Cardiac fibroblast (primary cell): Measurements from ENCODE around the gene SIKE1.
"Not testable (repeated sequence)": the region's sequence is repeated elsewhere in the genome, so short reads cannot be mapped to it uniquely, and the experiment has no call there.

ENCODE experiments used
- DNase-seq, 2 donors: peaks; one replicate each; pipeline versions ENCODE4 v3.0.0 to v3.0.0-alpha.2; 2010; ENCODE audit warnings: low read depth in 2 of 2
- H3K4me3 ChIP-seq, 2 donors: replicated peaks in 1 of 2; 1 replicate in 1 of 2; 2 replicates in 1 of 2; pipeline ENCODE4 v1.5.1; 2011; ENCODE audit warnings: low read depth in 2 of 2, low read length in 2 of 2, mild to moderate bottlenecking in 2 of 2, moderate library complexity in 1 of 2
- TF ChIP-seq, protein P1 (sequence below): IDR thresholded peaks from one replicate; pipeline ENCODE4 v1.5.1; 2011; ENCODE audit warnings: low read depth, mild to moderate bottlenecking, low read length, inconsistent platforms

The SIKE1 gene

DNA sequence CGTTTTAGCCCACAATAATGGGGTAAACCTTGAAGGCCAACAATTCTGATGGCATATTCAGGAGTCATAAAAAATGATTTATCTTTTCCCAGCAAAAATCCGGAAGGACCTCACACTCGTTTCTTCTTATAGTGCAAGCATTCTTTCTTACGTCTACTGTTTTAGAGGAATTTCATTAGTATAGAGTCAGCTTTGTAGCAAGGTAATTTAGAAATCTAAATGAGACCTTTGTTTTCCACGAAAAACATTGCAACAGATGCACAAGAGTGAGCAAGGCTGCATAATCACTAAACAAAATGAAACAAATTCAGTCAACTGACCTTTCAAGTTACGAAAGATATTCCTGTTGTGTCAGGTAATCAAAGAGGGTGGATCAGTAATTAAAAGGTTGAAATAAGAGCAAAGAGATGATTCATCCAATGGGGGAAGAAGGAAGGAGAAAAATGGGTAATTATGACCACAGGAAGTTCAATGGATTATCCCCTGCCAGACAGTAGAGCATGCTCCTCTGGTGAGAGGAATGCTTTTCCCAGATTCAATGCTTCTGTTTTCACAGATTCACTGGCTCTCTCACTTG is 22.1 kb downstream of the SIKE1 start:
- TF ChIP-seq, protein P1, sequence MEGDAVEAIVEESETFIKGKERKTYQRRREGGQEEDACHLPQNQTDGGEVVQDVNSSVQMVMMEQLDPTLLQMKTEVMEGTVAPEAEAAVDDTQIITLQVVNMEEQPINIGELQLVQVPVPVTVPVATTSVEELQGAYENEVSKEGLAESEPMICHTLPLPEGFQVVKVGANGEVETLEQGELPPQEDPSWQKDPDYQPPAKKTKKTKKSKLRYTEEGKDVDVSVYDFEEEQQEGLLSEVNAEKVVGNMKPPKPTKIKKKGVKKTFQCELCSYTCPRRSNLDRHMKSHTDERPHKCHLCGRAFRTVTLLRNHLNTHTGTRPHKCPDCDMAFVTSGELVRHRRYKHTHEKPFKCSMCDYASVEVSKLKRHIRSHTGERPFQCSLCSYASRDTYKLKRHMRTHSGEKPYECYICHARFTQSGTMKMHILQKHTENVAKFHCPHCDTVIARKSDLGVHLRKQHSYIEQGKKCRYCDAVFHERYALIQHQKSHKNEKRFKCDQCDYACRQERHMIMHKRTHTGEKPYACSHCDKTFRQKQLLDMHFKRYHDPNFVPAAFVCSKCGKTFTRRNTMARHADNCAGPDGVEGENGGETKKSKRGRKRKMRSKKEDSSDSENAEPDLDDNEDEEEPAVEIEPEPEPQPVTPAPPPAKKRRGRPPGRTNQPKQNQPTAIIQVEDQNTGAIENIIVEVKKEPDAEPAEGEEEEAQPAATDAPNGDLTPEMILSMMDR = no peak
- H3K4me3 ChIP-seq = peak overlapping the region; percentile 99 to 100
- peak in 1 of 2 donors; percentile 21 for DNase-seq

DNA sequence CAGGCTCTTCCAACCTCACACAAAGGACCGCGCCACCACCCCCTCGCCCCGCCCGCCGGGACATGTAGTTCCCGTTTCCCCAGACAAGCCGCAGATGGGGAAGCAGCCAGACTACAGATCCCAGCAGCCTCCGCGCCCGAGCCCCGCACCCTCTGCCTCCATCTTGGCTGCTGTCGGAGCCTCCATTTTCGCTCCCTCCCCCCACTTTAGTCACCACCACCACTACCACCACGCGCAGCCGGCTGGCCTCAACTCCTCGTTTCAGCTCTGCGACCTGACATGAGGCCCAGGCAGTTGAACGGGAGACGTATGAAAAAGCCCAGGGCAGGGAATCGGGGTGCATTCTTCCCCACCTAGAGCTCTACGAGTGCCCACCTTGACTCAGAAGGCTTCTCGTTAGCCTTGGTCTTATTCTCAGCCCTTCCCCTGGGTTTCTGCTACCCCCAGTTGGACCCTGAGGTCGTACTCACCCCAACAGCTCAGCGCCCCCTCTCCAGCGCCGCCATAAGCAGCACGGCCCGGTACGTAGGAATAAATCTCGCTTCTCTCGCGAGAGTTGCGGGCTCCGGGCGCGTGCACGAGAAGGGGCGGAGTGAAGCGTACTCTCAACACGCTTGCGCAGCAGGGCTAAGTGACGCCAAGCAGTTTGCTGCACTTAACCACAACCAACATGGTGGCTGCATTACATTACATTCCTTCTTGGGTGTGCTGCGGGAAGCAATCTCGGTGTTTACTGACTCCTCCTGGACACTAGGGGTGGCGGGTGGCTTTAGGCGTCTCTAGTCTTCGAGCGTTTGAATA is 22.8 kb downstream of the SIKE1 start, which contains the start of gene CSDE1:
CSDE1 (minus strand) TSS at position 530 of the 801 bp plus-strand sequence. CDS start 18,094 bp downstream, outside the sequence.
- TF ChIP-seq, protein P1 = peak; percentile 37
- DNase-seq = peak; percentile 99
- H3K4me3 ChIP-seq = peak within 1 kb of the TSS; percentile 99 to 100

DNA sequence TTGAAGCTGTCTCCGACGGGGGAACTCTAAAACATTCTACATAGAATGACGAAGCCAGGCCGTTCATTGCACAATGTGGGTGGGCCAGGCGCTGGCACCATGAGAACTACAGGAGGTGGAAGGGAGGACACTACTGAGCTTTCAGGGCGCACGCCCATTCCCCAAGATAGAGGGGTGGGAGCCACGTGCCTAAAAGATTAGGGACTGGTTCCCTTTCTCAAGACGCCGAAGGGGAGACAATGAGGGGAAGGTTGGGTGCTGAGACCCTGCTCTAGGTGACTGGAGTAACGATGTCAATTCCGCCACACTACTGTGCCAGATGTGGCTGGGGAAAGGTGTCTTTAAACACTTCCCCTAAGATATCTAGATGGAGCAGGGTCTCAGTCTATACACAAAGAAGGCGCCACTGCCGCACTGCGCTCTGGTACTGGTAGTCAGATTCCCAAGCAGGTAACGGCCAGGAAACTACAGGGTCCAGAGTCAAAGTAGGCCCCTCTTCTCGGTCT is 23.5 kb downstream of the SIKE1 start:
- TF ChIP-seq, protein P1 = no peak
- peak overlapping the region; percentile 99 to 100 for H3K4me3 ChIP-seq
- peak; percentile 58 to 78 for DNase-seq

DNA sequence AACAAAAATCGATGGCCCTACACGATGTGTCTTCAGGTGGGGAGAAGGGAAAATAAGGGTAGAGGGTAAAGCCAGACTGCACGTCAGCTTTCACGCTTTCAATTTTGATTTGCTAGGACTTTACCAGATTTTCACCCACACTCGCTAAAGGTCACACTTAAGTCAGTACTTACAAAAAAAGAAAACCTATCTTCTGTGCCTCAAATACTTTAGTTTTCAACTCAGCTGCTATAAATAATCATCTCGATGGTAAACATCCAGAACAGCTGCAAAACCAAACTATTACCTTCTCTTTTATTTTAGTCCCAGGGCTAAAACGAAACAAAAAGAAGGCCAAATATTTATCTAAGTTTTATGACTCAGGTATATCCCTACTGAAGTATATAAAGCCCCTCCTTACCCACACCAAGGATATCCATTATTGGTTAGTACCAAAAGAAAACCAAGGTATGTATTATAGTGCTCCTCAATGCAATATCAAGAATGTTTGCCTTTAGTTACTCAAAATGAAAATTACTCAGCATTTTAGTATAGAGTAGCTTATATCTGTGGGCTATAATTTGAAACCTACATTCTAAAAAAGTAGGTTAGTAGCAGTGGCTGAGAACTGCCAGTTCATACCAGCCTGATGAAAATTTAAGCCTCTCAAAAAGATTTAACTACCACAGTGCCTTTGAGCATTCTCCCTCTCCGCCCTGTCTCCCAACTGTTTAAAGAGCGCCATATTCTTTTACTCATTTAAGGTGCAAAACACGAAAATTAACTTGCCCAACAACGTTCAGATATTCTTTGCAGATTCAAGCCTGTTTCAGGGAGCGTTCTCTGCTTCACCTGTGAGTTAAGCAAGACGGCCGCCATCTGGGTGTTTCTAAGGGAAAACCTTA is 24.2 kb downstream of the SIKE1 start:
- DNase-seq = no peak
- TF ChIP-seq, protein P1 = no peak
- H3K4me3 ChIP-seq = peak overlapping the region; percentile 99 to 100

DNA sequence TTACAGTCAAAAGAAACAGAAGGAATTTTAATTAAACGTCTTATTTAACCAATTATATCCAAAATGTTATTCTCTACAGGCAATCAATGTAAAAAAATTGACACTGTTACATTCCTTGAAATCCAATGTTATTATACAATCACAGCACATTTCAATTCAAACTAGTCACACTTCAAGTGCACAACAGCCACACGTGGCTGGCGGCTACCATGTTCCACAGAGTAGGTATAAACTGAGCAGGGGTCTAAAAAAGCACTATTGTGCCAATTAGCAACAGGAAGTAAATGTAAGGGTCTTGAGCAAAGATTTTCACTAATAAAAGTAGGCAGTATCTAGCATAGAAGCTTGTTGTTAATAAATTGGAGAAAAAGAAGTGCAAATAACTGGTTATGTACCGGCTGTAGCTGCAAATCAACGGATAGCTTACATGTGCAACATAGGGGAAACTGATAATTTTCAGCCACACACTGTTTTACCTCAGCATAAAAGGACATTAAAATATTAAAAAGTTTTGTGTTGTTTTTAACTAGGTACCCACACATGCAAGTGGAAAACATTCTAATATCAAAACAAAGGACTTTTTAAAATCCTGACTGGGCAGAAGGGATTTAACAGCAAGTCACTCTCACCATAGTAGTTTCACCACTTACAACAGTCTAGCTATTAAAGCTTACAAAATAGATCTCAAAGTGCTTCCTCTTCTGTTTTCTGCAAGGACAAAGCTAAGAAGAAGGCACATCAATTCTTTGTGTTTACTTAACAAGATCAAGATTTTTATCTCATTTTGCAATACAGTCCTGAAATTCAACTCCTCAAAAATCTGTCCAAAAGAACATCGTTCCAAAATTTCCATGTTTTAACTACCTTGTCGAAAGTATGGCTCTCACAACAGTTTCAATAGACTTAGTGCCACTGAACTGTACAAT is 25.2 kb downstream of the SIKE1 start:
- H3K4me3 ChIP-seq = peak overlapping the region in 1 of 2 donors; percentile 99
- TF ChIP-seq, protein P1 = no peak
- DNase-seq = no peak

DNA sequence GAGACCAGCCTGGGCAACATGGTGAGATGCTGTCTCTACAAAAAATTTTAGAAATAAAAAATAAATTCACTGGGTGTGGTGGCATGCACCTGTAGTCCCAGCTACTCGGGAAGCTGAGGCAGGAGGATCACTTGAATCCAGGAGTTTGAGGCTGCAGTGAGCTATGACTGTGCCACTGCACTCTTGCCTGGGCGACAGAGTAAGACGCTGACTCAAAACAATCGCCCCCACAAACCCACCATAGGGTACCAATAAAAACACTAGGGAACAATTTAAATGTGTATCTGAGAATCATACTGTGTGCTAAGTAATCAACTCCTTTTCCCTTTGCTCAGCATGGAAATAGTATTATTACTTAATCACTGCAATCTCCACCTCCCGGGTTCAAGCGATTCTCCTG is 26.8 kb downstream of the SIKE1 start:
- not testable (repeated sequence) for H3K4me3 ChIP-seq, DNase-seq
